ENCODE measurements around the gene NAA15. TPM values are rescaled to one million over a fixed set of nuclear protein-coding genes. Genes with fewer than 3 reads are reported as not detected.
"Not testable (repeated sequence)": the region's sequence is repeated elsewhere in the genome, so short reads cannot be mapped to it uniquely, and the experiment has no call there.

The NAA15 gene
- total RNA-seq, 1 experiment from 2014 or later = 55.0 TPM

GRCh38 chr4:139461022-139461628, 159.8 kb downstream of the NAA15 start:
- Histone ChIP-seq H3K27me3 (ENCODE audit: control insufficient read depth, insufficient read depth, low read length) (no peaks in the 10 kb centered on the region), H3K4me3 (ENCODE audit: low read depth in 2 of 2, low read length in 2 of 2) (no peak overlapping the region), H3K27ac (ENCODE audit: low read length) (no peak overlapping the region), H3K36me3 (ENCODE audit: control insufficient read depth, insufficient read depth, low read length) (no peaks in the 10 kb centered on the region), H3K9me3 (ENCODE audit: control insufficient read depth, insufficient read depth, low read depth, low read length) (no peaks in the 10 kb centered on the region), H3K4me1 (ENCODE audit: control insufficient read depth, insufficient read depth, low read length) (peaks cover 10% of the 10 kb centered on the region)
- POLR2A ChIA-PET = no interaction called here
- CTCF ChIA-PET = no interaction called here
- no TSS peak for BruUV-seq (replicated peaks)
- no peak for TF ChIP-seq SIN3A (IDR thresholded peaks at IDR 0.05; ENCODE audit: borderline replicate concordance, insufficient read depth, low read depth, low read length)
- TF ChIP-seq POLR2AphosphoS5 (IDR thresholded peaks at IDR 0.05; ENCODE audit: low read depth, low read length) = no peak
- no peak for TF ChIP-seq REST (IDR thresholded peaks at IDR 0.05; ENCODE audit: insufficient read depth in 1 of 2, low read depth in 2 of 2, low read length in 1 of 2)
- no peak for TF ChIP-seq CTCF (IDR thresholded peaks at IDR 0.05)
- TF ChIP-seq TCF7L2 (IDR thresholded peaks at IDR 0.05; ENCODE audit: low read depth, low read length) = no peak
- intact Hi-C loops (cut with micrococcal nuclease; ENCODE audit: unreplicated experiment) = no loop called here
- in situ Hi-C loops (cut with HindIII; ENCODE audit: low pct_unique_long_range_greater_than_20kb, low sequenced_read_pairs) = no loop called here
- DNase-seq (ENCODE audit: low read depth, low spot score) = no peak
- ATAC-seq = peak; percentile 68; the same call in 1 of the 2 replicates

- DNase-seq (ENCODE audit: low read depth, low spot score); in situ Hi-C loops (cut with HindIII; ENCODE audit: low pct_unique_long_range_greater_than_20kb, low sequenced_read_pairs); intact Hi-C loops (cut with micrococcal nuclease; ENCODE audit: unreplicated experiment); CTCF ChIA-PET; BruUV-seq (replicated peaks); H3K36me3 ChIP-seq (ENCODE audit: control insufficient read depth, insufficient read depth, low read length); H3K27me3 ChIP-seq (ENCODE audit: control insufficient read depth, insufficient read depth, low read length); H3K4me1 ChIP-seq (ENCODE audit: control insufficient read depth, insufficient read depth, low read length); H3K27ac ChIP-seq (ENCODE audit: low read length); H3K4me3 ChIP-seq (ENCODE audit: low read depth in 2 of 2, low read length in 2 of 2); POLR2A ChIA-PET; H3K9me3 ChIP-seq (ENCODE audit: control insufficient read depth, insufficient read depth, low read depth, low read length); ATAC-seq: not testable (repeated sequence)
Observed at GRCh38 chr4:139464512-139464911, 163.2 kb downstream of the NAA15 start.

GRCh38 chr4:139465922-139466321, 164.6 kb downstream of the NAA15 start:
- ChIA-PET POLR2A (interaction anchor here (0.7 kb wide), 1 partner anchor 208 kb away, joined by 4 read pairs; no protein-coding TSS in a partner anchor), CTCF (no interaction called here)
- no peaks in the 10 kb centered on the region for H3K4me1 ChIP-seq (ENCODE audit: control insufficient read depth, insufficient read depth, low read length)
- H3K9me3 ChIP-seq (ENCODE audit: control insufficient read depth, insufficient read depth, low read depth, low read length) = no peaks in the 10 kb centered on the region
- intact Hi-C loops (cut with micrococcal nuclease; ENCODE audit: unreplicated experiment) (no loop called here), in situ Hi-C loops (cut with HindIII; ENCODE audit: low pct_unique_long_range_greater_than_20kb, low sequenced_read_pairs) (no loop called here)
- no peak for TF ChIP-seq POLR2AphosphoS5 (IDR thresholded peaks at IDR 0.05; ENCODE audit: low read depth, low read length)
- ATAC-seq (no peak), DNase-seq (ENCODE audit: low read depth, low spot score) (no peak)
- H3K36me3 ChIP-seq (ENCODE audit: control insufficient read depth, insufficient read depth, low read length) = no peaks in the 10 kb centered on the region
- BruUV-seq (replicated peaks) = no TSS peak
- no peak overlapping the region for H3K4me3 ChIP-seq (ENCODE audit: low read depth in 2 of 2, low read length in 2 of 2)
- no peak overlapping the region for H3K27ac ChIP-seq (ENCODE audit: low read length)
- no peaks in the 10 kb centered on the region for H3K27me3 ChIP-seq (ENCODE audit: control insufficient read depth, insufficient read depth, low read length)

GRCh38 chr4:139468756-139469155, 167.5 kb downstream of the NAA15 start:
- H3K9me3 ChIP-seq (ENCODE audit: control insufficient read depth, insufficient read depth, low read depth, low read length); H3K27ac ChIP-seq (ENCODE audit: low read length); H3K4me1 ChIP-seq (ENCODE audit: control insufficient read depth, insufficient read depth, low read length); ATAC-seq; BruUV-seq (replicated peaks); DNase-seq (ENCODE audit: low read depth, low spot score); H3K36me3 ChIP-seq (ENCODE audit: control insufficient read depth, insufficient read depth, low read length); in situ Hi-C loops (cut with HindIII; ENCODE audit: low pct_unique_long_range_greater_than_20kb, low sequenced_read_pairs); POLR2A ChIA-PET; intact Hi-C loops (cut with micrococcal nuclease; ENCODE audit: unreplicated experiment); H3K4me3 ChIP-seq (ENCODE audit: low read depth in 2 of 2, low read length in 2 of 2); H3K27me3 ChIP-seq (ENCODE audit: control insufficient read depth, insufficient read depth, low read length): not testable (repeated sequence)
- CTCF ChIA-PET = interaction anchor here (0.6 kb wide), 1 partner anchor 138 kb away, joined by 3 read pairs; no protein-coding TSS in a partner anchor

All from Panc1 (cell line).